ACHN (cell line): ENCODE measurements around the gene TMEM150A.

Experiments
- DNase-seq: peaks from one replicate; pipeline ENCODE4 v3.0.0-alpha.2; 2015
- in situ Hi-C: cut with HindIII; loops from 2 replicates; pipeline ENCODE4 v1.10.0; 2017; ENCODE audit warnings: low sequenced_read_pairs, low pct_ligation_motif_present, low pct_unique_long_range_greater_than_20kb

Gene TMEM150A

DNA sequence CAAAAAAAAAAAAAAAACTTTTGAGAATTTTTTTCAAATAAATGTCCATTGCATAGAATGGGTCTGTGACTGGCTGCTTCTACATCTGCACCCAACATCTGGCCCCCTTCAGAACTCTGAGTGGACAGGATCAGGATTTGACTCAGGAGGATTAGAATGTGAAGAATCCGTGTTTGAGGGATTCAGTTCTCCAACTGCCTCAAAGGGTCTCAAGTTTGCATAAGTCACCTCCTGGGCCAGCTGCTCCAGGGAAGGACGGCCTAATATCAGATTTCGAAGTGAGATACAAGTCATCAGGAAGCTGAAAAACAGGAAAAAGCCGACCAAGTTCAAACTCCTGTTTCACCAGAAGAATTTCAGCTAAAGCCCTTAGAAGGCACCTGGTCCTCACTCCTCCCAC lies 52.7 kb downstream of the TMEM150A start:
- no peak for DNase-seq
- in situ Hi-C loops = loop anchor here (5.0 kb wide), 1 partner anchor 128 kb away; no protein-coding TSS in a partner anchor

DNA sequence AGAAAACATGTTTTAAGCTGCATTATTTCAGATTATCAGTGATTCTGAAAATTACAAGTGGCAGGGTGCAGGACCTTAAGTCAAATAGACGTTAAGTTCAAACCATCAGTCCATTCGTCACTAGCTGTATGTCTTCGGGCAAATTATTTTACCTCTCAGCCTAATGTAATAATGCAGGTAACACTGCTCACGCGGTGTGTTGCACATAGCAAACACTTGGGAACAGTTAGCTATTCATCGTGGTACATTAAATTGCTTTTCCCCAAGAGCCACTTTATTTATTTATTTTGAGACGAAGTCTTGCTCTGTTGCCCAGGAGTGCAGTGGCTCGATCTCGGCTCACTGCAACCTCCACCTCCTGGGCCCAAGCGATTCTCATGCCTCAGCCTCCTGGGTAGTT lies 53.4 kb downstream of the TMEM150A start:
- in situ Hi-C loops = loop anchor here (5.0 kb wide), 1 partner anchor 127 kb away; no protein-coding TSS in a partner anchor
- no peak for DNase-seq

DNA sequence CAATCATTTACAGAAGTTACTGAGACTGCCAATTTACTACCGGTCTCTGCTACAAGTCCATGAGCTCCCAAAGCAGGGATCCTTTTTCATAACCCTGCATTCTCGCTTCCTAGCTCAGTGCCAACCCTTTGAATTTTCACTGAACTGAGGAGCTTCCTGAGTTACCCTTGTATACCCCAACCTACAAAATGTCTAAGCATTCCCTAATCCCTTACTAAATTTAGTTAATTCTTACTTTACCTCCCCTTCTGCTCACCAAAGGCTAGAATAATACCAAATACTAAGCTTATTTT lies 53.9 kb downstream of the TMEM150A start:
- DNase-seq = no peak
- in situ Hi-C loops = loop anchor here (5.0 kb wide), 1 partner anchor 126 kb away; no protein-coding TSS in a partner anchor
